ENCODE data around the gene SEPTIN7. TPM values are rescaled to one million over a fixed set of nuclear protein-coding genes. Genes with fewer than 3 reads are reported as not detected.

SEPTIN7 gene
- polyA plus RNA-seq, 5 donors = 411 to 632 (median 514) TPM

DNA sequence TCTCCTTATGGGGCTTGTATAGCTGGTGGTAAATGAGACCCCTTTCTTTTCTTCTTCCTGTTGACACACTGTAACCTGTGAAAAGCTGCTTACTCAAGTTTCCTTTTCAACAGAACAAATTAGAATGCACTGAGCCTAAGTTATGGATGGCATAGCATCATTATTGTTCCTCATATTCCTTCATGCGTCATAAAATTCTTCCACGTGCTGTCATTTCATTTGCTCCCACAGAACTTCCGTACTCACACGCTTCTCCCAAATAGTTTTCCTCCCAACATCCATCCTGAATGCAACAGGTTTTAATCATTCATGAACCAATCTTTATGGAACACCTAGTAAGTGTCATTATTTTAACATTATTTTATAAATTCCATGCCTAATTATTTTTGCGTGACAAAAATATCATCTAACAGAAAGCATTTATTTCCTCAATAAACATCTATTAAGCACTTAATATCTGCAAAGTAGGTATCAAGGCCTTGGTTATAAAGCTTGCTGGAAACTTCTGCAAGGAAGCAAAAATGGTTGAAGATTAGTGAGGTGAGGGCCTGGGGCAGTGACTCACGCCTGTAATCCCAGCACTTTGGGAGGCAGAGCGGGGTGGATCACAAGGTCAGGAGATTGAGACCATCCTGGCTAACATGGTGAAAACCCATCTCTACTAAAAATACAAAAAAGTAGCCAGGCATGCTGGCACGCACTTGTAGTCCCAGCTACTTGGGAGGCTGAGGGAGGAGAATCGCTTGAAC, 18.9 kb upstream of the SEPTIN7 start:
- no peak for DNase-seq

DNA sequence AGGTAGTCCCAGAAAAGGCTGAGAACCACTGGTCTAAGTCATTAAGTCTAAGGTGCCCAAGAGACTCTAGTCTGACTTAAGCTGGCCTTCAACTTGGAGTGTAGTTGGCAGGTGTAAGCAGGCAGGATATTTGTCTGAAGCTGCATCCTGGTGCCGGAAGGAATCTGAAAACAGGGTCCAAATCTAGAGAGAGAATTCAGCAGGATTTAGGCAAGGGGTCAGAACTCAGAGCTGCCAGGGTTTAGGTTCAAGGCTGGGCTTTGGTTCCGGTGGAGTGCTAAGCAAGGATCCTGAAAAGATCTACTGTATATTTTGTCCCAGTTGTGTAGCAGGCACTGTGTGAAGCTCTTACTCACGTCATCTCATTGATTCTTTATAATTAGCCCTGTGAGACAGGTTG, 16.5 kb upstream of the SEPTIN7 start:
- no peak for DNase-seq

DNA sequence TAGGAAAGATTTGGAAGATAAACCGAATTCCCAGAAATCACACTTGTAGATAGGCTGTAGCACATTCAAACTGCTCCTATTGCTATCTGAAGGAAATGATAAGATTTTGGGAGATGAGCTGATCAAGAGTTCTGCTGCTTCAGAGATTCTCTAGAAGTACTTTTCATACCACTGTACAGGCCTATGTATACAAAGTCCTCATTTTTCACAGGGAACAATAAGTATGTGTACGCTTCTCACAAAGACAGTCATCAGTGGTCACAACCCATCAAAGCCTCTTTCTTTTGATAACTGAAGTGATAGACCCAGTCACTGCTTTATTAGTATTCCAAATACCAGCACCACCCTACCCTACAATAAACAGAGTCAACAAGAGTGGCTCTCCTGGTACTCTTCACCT, 15.6 kb upstream of the SEPTIN7 start:
- no peak for DNase-seq

DNA sequence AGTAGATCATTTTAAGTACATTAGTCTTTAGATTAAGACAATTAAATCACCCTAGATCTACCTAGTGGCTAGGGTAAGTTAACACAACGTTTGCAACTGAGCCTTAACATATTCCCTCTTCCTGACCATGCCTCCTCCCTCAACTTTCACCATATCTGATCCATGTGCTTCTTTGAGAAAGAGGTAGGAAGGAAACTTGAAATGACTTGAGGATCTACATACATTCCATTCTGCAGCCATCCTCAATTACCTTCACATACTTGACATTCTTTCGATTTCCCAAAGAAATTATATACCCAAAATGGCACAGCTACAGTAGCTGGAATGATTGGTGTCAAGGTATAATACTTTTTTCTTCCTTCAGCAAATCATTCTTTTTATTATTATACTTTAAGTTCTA, 12.9 kb upstream of the SEPTIN7 start:
- DNase-seq = no peak

DNA sequence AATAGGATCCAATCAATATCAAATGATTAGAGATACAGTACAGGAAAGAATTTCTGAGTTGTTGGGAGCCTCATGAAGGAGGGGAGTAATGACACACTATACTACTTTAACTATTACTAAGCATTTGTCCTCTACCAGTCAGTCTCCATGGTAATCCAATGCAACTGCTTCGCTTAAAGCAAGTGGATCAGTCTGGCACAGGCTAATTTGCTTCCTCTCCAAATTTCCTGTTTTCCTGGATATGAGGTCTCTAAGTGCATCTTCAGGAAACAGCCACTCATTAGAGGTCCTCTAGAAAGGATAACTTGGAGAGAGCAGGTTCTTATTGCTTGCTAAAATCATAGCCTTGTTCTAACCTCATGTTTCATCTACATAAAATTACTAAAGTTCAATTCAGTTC, 8.4 kb upstream of the SEPTIN7 start:
- DNase-seq = no peak

DNA sequence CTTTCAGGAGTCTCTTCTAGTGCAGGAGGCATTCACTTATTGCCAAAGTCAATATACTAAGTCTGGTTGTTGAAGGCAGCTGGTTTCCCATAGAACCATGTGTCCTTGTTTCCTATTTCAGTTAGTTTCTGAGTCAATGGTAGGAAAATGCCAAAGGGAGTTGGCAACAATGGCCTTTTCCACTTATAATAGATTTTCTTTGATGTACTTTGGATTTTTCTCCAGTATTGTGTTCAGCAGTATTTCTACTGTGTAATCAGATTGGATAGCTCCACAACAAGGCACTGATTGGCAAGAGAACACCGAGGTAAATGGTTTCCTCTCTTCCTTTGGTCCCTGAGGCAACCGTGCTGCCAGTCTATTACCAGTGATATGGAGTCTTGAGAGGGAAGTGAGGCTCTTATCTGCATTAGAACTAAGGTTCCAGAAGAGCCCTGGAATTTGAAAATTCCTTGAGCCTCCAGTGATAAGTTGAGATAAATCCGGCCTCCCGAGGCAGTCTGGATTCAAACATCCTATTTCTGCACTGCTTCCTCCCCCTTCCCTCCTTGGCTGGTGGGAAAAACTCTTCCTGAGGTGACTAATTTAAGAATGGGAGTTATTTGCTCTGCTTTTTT, 7.9 kb upstream of the SEPTIN7 start:
- no peak for DNase-seq

DNA sequence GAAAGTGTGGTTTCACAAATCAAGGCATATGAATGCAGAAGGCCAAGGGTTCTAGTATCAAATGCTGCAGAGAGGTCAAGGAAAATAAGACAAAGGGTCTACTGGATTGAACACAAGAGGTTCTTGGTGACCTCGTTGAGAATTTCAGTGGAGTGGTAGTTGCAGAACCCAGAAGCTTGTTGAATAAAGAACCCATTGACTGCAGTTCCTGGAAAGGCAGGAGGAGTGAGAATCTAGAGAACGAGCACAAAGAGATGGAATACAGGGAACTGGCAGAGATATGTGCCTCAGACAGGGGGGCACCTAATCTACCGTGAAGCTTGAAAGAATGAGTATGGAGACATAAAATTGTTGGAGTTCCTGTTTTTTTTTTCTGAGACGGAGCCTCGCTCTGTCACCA, 3.5 kb upstream of the SEPTIN7 start:
- no peak for DNase-seq

DNA sequence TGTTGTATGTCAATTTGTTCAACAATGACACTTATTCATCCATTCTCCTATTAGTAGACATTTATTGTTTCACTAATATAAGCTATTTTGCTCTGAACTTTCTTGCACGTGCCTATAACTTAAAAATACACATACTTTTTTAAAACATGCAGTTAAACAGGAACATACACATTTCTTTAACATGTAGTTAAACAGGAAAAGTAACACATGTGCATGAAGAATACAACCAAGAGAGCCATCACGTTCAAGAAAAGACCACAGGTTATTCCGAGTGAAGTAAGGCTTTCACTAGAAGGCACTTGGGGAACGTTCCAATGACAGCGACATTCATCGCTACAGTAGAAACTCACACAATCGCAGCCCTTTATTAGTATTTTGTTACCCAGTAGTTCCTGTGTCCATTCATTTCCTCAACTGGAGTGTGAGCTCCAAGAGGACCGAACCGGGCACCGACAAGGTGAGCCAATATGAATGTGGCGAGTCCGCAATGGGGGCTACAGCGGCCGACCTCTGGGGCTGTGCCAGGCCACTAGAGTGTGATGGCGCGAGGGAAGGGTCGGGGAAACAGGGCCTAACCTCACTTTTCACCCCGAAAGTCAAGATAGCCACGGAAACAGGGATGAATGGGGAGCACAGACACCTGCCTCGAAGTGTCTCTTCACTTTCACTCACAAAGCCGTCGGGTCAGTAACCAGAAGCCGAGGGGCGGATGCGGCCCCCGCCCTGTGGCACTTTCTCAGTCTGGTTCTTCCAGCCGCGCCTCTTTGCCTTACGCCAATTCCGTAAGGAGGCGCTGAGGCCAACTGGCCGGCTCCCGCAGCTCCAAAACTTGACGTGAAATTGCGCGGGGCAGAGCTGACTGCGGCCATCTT, 775 bp upstream of the SEPTIN7 start:
- DNase-seq = no peak

DNA sequence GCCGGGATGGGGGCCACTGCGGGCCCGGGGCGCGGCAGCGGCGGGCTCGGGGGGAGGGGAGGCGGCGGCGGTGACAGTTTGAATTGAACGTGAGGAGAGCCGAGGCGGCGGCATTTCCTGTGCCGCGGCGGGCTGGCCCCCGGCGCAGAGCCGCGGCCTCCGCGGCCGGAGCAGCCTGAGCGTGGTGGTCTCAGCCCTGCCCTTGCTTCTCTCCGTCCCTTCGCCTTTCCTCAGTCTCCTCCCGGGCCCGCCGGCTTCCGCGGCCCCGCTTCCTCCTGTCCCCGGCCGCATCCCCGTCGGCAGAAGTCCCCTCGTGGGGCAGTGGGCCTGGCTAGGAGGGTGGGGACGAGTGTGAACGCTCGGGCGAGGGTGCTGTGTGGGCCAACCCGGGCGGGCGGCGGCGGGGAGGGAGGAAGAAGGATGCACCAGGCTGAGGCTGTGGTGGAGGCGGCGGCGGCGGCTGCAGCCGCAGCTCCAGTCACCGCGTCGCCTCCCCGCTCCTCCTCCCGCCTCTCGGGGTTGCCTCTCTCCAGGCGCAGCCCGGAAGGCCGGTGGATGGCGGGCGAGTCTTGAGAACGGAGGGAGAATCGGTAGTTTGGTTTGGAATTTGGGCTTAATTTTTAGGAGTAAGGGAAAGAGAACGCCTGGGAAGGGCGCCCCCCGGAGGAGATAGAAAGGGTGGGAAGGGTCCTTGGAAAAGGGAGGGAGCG, 690 bp downstream of the SEPTIN7 start:
- peak; percentile 66 to 70 for DNase-seq

DNA sequence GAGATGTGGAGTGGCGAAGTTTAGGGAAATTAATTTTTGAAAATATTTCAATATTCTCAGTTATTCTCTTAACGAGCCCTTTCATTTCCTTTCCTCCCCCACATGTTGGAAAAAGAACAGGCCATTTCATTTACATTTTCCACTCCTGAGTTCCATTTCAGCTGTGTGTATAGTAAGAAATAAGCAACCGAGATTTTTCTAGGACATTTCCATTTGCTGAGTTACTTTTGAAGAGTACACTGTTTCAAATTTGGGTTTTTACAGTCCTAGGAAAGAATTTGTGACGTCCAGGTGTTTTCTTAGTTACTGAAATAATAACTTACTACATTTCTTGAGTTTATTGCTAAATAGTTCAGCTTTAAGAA, 1.2 kb downstream of the SEPTIN7 start:
- no peak for DNase-seq

DNA sequence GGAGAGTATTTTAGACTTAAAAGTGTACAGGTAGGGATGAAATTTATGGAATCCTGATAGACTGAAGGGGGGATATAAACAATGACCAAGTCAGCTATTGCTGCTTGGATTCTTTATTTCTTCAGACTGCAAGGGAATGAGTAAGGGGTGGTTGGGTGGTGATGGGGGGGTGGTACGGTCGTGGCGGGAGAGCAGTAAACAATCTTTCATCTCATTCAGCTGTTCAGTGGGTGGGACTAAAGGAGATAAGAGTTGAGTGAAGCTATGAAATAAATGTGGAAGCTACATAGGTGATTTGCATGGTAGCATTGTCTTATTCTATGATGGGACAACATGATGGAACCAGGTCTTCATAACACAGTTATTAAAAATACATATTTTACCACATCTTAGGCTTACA, 1.8 kb downstream of the SEPTIN7 start:
- DNase-seq = no peak

DNA sequence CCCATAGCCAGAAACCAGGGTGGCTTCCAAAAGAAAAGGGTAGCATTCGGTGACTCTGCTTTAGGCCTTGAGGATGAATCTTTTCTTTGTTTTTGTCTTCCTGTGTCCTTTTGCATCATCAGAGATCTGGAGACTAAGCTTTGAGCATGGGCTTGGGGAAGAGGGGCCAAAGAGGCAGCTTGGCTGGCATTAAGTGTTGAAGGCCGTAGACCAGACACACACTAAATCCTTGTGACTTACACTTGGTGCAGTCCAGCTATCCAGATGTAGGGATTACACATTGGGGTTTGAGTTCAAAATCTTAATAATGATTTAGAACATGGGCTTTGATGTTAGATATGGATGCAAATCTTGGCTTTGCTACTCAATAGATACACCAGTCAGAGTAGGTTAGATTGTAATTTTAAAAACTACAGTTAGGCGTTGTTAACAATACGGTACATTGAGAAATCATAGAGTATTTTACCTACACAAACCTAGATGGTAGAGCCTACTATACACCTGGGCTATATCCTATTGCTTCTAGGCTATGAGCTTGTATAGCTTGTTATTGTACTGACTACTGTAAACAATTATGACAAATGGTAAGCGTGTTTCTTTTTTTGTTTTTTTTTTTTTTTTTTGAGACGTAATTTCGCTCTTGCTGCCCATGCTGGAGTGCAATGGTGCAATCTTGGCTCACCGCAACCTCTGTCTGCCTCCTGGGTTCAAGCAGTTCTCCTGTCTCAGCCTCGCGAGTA, 3.5 kb downstream of the SEPTIN7 start:
- no peak for DNase-seq

DNA sequence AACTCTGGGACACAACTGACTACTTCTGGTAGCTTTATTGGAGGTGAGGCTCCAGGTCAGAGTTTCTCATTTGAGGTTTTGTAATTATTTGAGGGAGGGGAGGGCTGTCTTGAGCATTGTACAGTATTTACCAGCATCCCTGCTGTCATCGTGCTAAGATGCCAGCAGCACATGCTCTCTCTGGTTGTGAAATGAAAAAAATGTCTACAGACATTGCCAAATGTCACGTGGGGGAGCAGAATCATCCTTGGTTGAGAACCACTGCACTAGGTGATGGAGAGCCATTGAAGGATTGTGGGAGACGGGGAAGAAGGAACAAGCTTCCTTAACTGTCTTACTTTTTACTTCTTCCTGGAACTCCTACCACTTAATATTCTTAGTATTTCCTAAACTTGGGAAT, 5.0 kb downstream of the SEPTIN7 start:
- no peak for DNase-seq

DNA sequence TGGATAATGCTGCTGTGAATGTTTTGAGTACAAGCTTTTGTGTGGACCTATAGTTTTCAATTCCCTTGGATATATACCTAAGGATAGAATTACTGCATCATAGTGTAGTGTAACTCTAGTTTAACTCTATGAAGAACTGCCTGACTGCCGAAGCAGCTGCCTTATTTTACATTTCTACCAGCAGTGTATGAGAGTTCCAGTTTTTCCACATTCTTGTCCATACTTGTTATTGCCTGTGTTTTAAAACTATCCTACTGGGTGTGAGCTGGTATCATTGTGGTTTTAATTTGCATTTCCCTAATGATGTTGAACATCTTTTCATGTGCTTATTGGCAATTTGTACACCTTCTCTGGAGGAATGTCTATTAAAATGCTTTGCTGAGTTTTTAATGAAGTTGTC, 15.7 kb downstream of the SEPTIN7 start:
- no peak for DNase-seq

DNA sequence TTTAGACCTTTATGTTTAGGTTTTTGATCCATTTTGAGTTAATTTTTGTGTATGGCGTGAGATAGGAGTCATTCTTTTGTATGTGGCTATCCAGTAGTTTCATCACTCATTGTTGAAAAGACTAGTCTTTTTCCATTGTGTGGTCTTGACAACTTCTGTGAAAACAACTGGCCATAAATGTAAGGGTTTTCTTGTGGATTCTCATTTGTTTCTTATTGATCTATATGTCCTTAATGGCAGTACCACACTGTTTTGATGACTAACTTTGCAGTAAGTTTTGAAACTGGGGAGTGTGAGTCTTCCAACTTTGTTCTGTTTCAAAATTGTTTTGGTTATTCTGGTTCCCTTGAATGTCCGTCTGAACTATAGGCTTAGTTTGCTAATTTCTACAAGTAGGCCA, 16.3 kb downstream of the SEPTIN7 start:
- no peak for DNase-seq

DNA sequence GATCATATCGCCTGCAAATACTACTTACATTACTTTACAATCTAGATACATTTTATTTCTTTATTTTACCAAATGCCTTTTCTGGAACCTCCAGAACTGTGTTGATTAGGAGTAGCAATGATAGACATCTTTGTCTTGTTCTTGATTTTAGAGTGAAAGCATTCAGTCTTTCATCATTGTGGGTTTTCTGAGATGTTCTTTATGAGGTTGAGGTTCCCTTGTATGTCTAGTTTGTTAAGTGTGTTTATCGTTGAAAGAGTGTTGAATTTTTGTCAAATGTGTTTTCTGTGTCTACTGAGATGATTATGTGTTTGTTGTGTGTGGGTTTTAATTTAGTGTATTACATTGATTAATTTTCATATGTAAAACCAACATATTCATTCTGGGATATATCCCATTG, 17.1 kb downstream of the SEPTIN7 start:
- no peak for DNase-seq

DNA sequence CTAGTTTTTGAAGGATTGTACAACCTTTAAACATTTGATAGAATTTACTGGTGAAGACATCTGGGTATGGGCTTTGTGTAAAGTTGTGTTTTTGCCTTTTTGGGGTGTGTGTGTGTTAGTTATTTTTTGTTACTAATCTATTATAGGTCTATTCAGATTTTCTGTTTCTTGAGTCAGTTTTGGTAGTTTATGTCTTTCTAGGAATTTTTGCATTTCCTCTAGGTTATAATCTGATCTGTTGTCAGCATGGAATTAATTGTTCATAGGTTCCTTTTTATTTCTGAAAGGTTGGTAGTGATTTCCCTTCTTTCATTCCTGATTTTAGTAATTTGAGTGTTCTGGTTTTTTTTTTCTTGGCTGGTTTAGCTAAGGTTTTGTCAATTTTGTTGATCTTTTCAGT, 17.7 kb downstream of the SEPTIN7 start:
- DNase-seq = no peak

DNA sequence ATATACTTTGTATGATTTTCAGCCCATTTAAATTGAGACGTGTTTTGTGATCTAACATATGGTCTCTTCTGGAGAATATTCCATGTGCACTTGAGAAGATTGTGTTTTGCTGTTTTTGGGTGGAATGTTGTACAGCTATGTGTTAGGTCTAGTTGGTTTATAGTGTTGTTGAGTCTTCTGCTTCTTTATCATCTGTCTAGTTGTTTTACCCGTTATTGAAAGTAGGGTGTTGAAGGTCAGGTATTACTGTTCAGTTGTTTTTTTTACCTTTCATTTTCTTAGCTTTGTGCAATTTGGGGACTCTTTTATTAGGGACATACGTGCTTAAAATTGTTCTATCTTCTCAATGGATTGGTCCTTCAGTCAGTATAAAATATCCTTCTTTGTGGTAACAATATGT, 18.5 kb downstream of the SEPTIN7 start:
- no peak for DNase-seq

DNA sequence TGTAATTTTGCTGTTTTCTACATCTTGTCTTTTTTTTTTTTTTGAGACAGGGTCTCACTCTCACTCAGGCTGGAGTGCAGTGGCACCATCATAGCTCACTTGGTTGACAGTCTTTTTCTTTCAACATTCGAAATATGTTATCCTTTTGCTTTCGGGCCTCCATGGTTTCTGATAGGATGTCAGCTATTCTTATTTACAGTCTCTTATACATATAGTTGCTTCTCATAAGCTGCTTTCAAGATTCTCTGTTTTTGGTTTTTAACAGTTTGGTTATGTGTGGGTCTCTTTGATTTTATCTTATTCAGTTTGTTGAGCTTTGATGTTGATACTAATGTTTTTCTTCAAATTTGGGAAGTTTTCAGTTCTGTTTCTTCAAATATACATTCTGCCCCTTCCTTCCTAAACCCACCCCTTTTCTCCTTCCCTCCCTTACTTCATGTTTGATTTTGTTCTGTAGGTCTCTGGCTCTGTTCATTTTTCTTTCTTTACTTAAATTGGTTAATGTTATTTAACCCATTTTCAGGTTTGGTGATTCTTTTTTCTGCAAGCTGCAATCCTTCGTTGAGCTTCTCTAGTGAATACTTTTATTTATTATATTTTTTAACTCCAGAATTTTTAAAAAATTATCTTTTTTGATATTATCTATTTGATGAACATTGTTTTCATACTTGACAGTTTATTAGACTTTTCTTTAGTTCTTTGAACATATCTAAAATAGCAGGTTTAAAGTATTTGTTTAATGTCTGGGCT, 19.3 kb downstream of the SEPTIN7 start:
- no peak for DNase-seq

DNA sequence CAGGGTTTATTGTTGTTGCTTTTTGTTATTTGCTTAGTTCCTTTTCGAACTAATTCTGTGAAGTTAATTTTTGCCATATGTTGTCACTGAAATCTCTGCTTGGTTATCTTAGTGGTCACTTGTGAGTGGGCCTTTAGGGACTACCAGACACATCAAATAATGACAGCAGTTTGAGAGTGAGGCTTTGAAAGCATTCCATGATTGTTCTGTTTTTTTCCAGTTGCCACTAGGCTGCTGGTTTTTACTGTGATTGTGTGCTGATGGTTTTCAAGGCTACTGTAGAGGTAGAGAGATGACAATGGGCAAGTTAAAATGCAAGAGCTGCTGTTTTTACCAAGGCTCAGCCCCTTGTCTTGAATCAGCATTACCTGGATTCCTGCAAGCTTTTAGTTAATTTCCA, 20.0 kb downstream of the SEPTIN7 start:
- DNase-seq = no peak

DNA sequence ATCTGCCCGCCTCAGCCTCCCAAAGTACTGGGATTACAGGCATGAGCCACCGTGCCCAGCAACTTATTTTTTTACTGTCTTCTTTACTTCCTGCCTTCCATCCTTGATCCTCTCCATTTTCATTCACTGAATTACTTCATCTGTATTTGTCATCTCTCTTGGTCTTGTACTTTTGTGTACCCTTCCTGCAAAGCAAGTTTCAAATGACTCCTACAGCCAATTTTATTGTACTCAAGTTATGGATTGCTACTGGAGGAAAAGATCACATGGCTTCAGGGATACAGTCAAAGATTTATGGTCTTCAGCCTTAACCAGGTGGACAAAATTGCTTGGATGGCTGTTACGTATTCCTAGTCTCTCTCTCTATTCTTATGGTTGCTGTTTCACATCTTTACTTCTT, 22.6 kb downstream of the SEPTIN7 start:
- DNase-seq = no peak

Measured in right lung (tissue), 5 donors.